Measurements from ENCODE around the gene CIB4. TPM values are rescaled to one million over a fixed set of nuclear protein-coding genes. Genes with fewer than 3 reads are reported as not detected.

CIB4 gene
- total and polyA plus RNA-seq, 2 of the 13 experiments (the other 11 are each of a cell fraction or from before 2014, with no cell fraction given) = not detected

GRCh38 chr2:26605195-26605998, 35.8 kb downstream of the CIB4 start (continued):
- TF ChIP-seq PRDM4 (CRISPR knock-in tag; IDR thresholded peaks at IDR 0.05; ENCODE audit: borderline replicate concordance) (0 out of 2 replicates have a peak, but pooled peaks have one; percentile 30), IRF2 (CRISPR knock-in tag; IDR thresholded peaks at IDR 0.05) (0 out of 2 replicates have a peak, but pooled peaks have one; percentile 16), GZF1 (CRISPR knock-in tag; IDR thresholded peaks at IDR 0.05) (no peak), FOXM1 (CRISPR knock-in tag; IDR thresholded peaks at IDR 0.05) (no peak), ARNT (IDR thresholded peaks at IDR 0.05) (no peak), THRA (CRISPR knock-in tag; IDR thresholded peaks at IDR 0.05; ENCODE audit: borderline replicate concordance) (0 out of 2 replicates have a peak, but pooled peaks have one; percentile 22), SKIL (CRISPR knock-in tag; IDR thresholded peaks at IDR 0.05; ENCODE audit: borderline replicate concordance) (no peak), SOX13 (IDR thresholded peaks at IDR 0.05) (no peak), SOX13 (CRISPR knock-in tag; conservative IDR thresholded peaks at IDR 0.05 in 1 of 2, IDR thresholded peaks at IDR 0.05 in 1 of 2) (no peak), HNF1B (CRISPR knock-in tag; IDR thresholded peaks at IDR 0.05) (0 out of 2 replicates have a peak, but pooled peaks have one; percentile 28), NBN (conservative IDR thresholded peaks at IDR 0.05) (no peak), XRCC5 (optimal IDR thresholded peaks at IDR 0.05; ENCODE audit: low read length) (peak; percentile 68), KLF12 (CRISPR knock-in tag; IDR thresholded peaks at IDR 0.05; ENCODE audit: borderline replicate concordance) (no peak), HNRNPL (IDR thresholded peaks at IDR 0.05; ENCODE audit: low read depth, low read length) (no peak), NFRKB (IDR thresholded peaks at IDR 0.05) (no peak), CENPX (CRISPR knock-in tag; IDR thresholded peaks at IDR 0.05) (no peak), ZNF329 (CRISPR knock-in tag; IDR thresholded peaks at IDR 0.05; ENCODE audit: low read depth) (no peak), ZNF567 (CRISPR knock-in tag; IDR thresholded peaks at IDR 0.05; ENCODE audit: borderline replicate concordance) (0 out of 2 replicates have a peak, but pooled peaks have one; percentile 69), JUN (CRISPR knock-in tag; IDR thresholded peaks at IDR 0.05) (no peak), ATF6 (CRISPR knock-in tag; conservative IDR thresholded peaks at IDR 0.05) (no peak)

Data from HepG2 (cell line).